H7 (cell line): Measurements from ENCODE around the gene WBP1L. TPM values are rescaled to one million over a fixed set of nuclear protein-coding genes. Genes with fewer than 3 reads are reported as not detected.
"Not testable (repeated sequence)": the region's sequence is repeated elsewhere in the genome, so short reads cannot be mapped to it uniquely, and the experiment has no call there.

Experiments used
- DNase-seq: peaks from one replicate; pipeline ENCODE4 v3.0.0; 2012
- H3K27me3 ChIP-seq: 2 replicates; pipeline ENCODE4 v1.6.0; 2011; ENCODE audit warnings: mild to moderate bottlenecking, low read length; ENCODE audit not compliant: control insufficient read depth, insufficient read depth
- H3K36me3 ChIP-seq: replicated peaks from 2 replicates; pipeline ENCODE4 v1.5.1; 2011; ENCODE audit warnings: low read length; ENCODE audit not compliant: control insufficient read depth, insufficient read depth
- H3K4me3 ChIP-seq: 2 replicates; pipeline ENCODE4 v1.5.1; 2011; ENCODE audit warnings: low read depth, mild to moderate bottlenecking, control low read depth, low read length, moderate library complexity; ENCODE audit not compliant: insufficient read depth
- total RNA-seq: library from RNA; depleted of rRNA; stranded (reverse); fragments of >200 nt; shearing (Covaris generic); gene quantifications from 2 replicates; pipeline ENCODE4 v1.2.3, GENCODE V29; 2014

Gene WBP1L
- total RNA-seq, 1 experiment from 2014 or later, result 13.9 TPM

GRCh38 chr10:102735065-102735562 lies 8.6 kb upstream of the WBP1L start:
- Histone ChIP-seq H3K27me3 (no peaks in the 10 kb centered on the region), H3K36me3 (peaks cover 25% of the 10 kb centered on the region), H3K4me3 (no peak overlapping the region)
- peak; percentile 75 for DNase-seq

GRCh38 chr10:102738692-102739121 lies 5.0 kb upstream of the WBP1L start:
- Histone ChIP-seq H3K36me3 (peaks cover 9% of the 10 kb centered on the region), H3K27me3 (no peaks in the 10 kb centered on the region), H3K4me3 (no peak overlapping the region)
- no peak for DNase-seq

- H3K27me3 ChIP-seq, result no peaks in the 10 kb centered on the region
- H3K36me3 ChIP-seq, result peaks cover 9% of the 10 kb centered on the region
- DNase-seq, result no peak
- H3K4me3 ChIP-seq, result no peak overlapping the region
These were observed 3.5 kb upstream of the WBP1L start for GRCh38 chr10:102740229-102740628.

- DNase-seq, result no peak
- peaks cover 7% of the 10 kb centered on the region for H3K36me3 ChIP-seq
- H3K4me3 ChIP-seq, result no peak overlapping the region
- no peaks in the 10 kb centered on the region for H3K27me3 ChIP-seq
These were observed 2.0 kb upstream of the WBP1L start for GRCh38 chr10:102741726-102742237.

- H3K4me3 ChIP-seq, H3K36me3 ChIP-seq, DNase-seq: not testable (repeated sequence)
These were observed 1.4 kb upstream of the WBP1L start for GRCh38 chr10:102742313-102742712.

GRCh38 chr10:102743078-102743587 lies 615 bp upstream of the WBP1L start:
- DNase-seq, result no peak
- Histone ChIP-seq H3K36me3 (no peaks in the 10 kb centered on the region), H3K4me3 (peak overlapping the region; percentile 26), H3K27me3 (no peaks in the 10 kb centered on the region)

More at GRCh38 chr10:102742313-102742712, 1.4 kb upstream of the WBP1L start:
- H3K27me3 ChIP-seq, result not testable (repeated sequence)

- Histone ChIP-seq H3K27me3 (no peaks in the 10 kb centered on the region), H3K4me3 (peak overlapping the region; percentile 77), H3K36me3 (no peaks in the 10 kb centered on the region)
- peak; percentile 37 for DNase-seq
These were observed 765 bp downstream of the WBP1L start for GRCh38 chr10:102744374-102745051.

- no peak for DNase-seq
- H3K4me3 ChIP-seq, result no peak overlapping the region
- H3K27me3 ChIP-seq, result no peaks in the 10 kb centered on the region
- H3K36me3 ChIP-seq, result no peaks in the 10 kb centered on the region
These were observed 1.4 kb downstream of the WBP1L start for GRCh38 chr10:102745157-102745556.

- Histone ChIP-seq H3K4me3 (no peak overlapping the region), H3K36me3 (no peaks in the 10 kb centered on the region), H3K27me3 (no peaks in the 10 kb centered on the region)
- DNase-seq, result no peak
These were observed 8.7 kb downstream of the WBP1L start for GRCh38 chr10:102752266-102752930.

- no peaks in the 10 kb centered on the region for H3K27me3 ChIP-seq
- DNase-seq, result peak; percentile 64
- H3K36me3 ChIP-seq, result no peaks in the 10 kb centered on the region
- no peak overlapping the region for H3K4me3 ChIP-seq
These were observed 9.4 kb downstream of the WBP1L start for GRCh38 chr10:102752934-102753664.

- Histone ChIP-seq H3K36me3 (no peaks in the 10 kb centered on the region), H3K4me3 (no peak overlapping the region)
- DNase-seq, result no peak
These were observed 10.0 kb downstream of the WBP1L start for GRCh38 chr10:102753718-102754117.

GRCh38 chr10:102757323-102757722 lies 13.6 kb downstream of the WBP1L start:
- no peak for DNase-seq
- H3K36me3 ChIP-seq, result no peaks in the 10 kb centered on the region
- no peak overlapping the region for H3K4me3 ChIP-seq
- H3K27me3 ChIP-seq, result no peaks in the 10 kb centered on the region

More at GRCh38 chr10:102753718-102754117, 10.0 kb downstream of the WBP1L start:
- no peaks in the 10 kb centered on the region for H3K27me3 ChIP-seq

GRCh38 chr10:102758240-102758932 lies 14.6 kb downstream of the WBP1L start:
- H3K4me3 ChIP-seq, result no peak overlapping the region
- no peaks in the 10 kb centered on the region for H3K27me3 ChIP-seq
- no peaks in the 10 kb centered on the region for H3K36me3 ChIP-seq
- no peak for DNase-seq

GRCh38 chr10:102758933-102759262 lies 15.2 kb downstream of the WBP1L start:
- H3K4me3 ChIP-seq, H3K36me3 ChIP-seq, DNase-seq: not testable (repeated sequence)

More at GRCh38 chr10:102758933-102759262, 15.2 kb downstream of the WBP1L start:
- not testable (repeated sequence) for H3K27me3 ChIP-seq
